Neural crest cell (in vitro differentiated cells): ENCODE measurements around the gene TLE2. TPM values are rescaled to one million over a fixed set of nuclear protein-coding genes. Genes with fewer than 3 reads are reported as not detected.
A peak's percentile ranks its signal among the peaks of the same experiment; 100 is the strongest.

Source experiments
- DNase-seq: peaks from one replicate; pipeline ENCODE4 v3.0.0; 2021; ENCODE audit warnings: low read depth, mixed read lengths, low spot score
- H3K27ac Mint-ChIP-seq: one replicate; pipeline ENCODE4 v1.8.0; 2021; ENCODE audit warnings: mild to moderate bottlenecking, mixed read lengths; ENCODE audit not compliant: unreplicated experiment
- H3K27me3 Mint-ChIP-seq: 2 replicates; pipeline ENCODE4 v1.8.0; 2021; ENCODE audit warnings: low read depth, mild to moderate bottlenecking, mixed read lengths
- H3K36me3 Mint-ChIP-seq: 2 replicates; pipeline ENCODE4 v1.8.0; 2021; ENCODE audit warnings: low read depth, mild to moderate bottlenecking, mixed read lengths
- H3K4me1 Mint-ChIP-seq: 2 replicates; pipeline ENCODE4 v1.8.0; 2021; ENCODE audit warnings: mixed read lengths
- H3K4me3 Mint-ChIP-seq: one replicate; pipeline ENCODE4 v1.8.0; 2021; ENCODE audit warnings: mild to moderate bottlenecking, mixed read lengths
- H3K9me3 Mint-ChIP-seq: 2 replicates; pipeline ENCODE4 v1.8.0; 2021; ENCODE audit warnings: mixed read lengths
- CTCF ChIP-seq: fragments of 200-600 bp; sonication (generic); conservative IDR thresholded peaks from 2 replicates; pipeline ENCODE4 v1.5.0; 2021; ENCODE audit warnings: antibody characterized with exemption, mild to moderate bottlenecking
- total RNA-seq: library from RNA; stranded (reverse); gene quantifications from 2 replicates; pipeline ENCODE4 v1.2.1, GENCODE V29; 2021

Gene TLE2
- total RNA-seq, 1 donor from 2014 or later = 1.4 TPM

- H3K36me3 Mint-ChIP-seq = no peaks in the 10 kb centered on the region
Measured at GRCh38 chr19:2986951-2987524, 42.0 kb downstream of the TLE2 start.

GRCh38 chr19:2984215-2984528, 44.9 kb downstream of the TLE2 start:
- Mint-ChIP-seq H3K27me3 (peaks cover 80% of the 10 kb centered on the region), H3K27ac (no peak overlapping the region)
- no peak for TF ChIP-seq CTCF

More at GRCh38 chr19:2986951-2987524, 42.0 kb downstream of the TLE2 start:
- peak overlapping the region; percentile 92 for H3K27ac Mint-ChIP-seq
- H3K27me3 Mint-ChIP-seq = peaks cover 63% of the 10 kb centered on the region
- DNase-seq = peak; percentile 69
- TF ChIP-seq CTCF = no peak
- peak overlapping the region; percentile 76 for H3K4me3 Mint-ChIP-seq
- H3K9me3 Mint-ChIP-seq = no peaks in the 10 kb centered on the region
- H3K4me1 Mint-ChIP-seq = peaks cover 27% of the 10 kb centered on the region

DNA sequence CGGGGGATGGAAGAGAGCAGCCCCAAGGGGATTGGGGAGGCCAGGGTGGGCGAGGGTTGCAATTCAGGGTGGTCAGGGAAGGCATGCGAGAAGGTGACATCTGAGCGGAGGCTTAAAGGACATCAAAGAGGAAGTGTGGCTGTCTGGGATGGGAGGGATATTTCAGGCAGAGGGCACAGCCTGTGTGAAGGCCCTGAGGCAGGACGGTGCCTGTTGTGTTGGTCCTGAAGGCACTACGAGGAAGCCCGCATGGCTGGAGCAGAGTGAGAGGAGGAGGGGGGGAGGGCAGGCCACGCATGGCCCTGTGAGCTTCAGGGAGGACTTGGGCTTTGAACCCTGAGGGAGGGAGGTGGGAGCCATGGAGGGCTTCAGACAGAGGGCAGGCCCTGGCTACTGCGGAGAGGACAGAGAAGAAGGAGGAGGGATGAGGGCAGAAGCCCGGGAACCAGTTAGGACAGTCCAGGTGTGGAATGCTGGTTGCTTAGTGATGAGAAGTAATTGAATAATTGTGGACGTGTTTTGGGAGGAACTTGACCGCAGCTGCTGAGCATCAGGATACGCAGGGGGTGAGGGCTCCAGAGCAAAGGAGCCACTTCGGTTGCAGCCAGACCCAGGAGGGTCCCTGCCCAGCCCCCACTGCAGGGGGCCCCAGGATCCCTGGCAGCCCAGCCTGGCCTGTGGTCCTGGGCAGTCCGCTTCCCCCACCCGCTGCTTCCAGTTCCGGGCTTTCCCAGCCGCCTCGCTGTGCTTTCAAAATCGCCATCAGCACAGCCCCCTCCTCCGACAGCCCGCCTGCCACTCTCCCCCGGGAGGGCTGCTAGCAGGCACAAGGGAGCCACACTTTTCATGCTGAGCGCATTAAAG, 45.5 kb downstream of the TLE2 start:
- no peak overlapping the region for H3K27ac Mint-ChIP-seq
- H3K36me3 Mint-ChIP-seq = no peaks in the 10 kb centered on the region
- H3K27me3 Mint-ChIP-seq = peaks cover 80% of the 10 kb centered on the region
- DNase-seq = peak; percentile 56
- peaks cover 33% of the 10 kb centered on the region for H3K4me1 Mint-ChIP-seq
- no peaks in the 10 kb centered on the region for H3K9me3 Mint-ChIP-seq
- peak overlapping the region; percentile 65 for H3K4me3 Mint-ChIP-seq
- no peak for TF ChIP-seq CTCF

More at GRCh38 chr19:2984215-2984528, 44.9 kb downstream of the TLE2 start:
- DNase-seq = no peak
- Mint-ChIP-seq H3K36me3 (no peaks in the 10 kb centered on the region), H3K4me1 (peaks cover 33% of the 10 kb centered on the region), H3K4me3 (peak overlapping the region; percentile 65), H3K9me3 (no peaks in the 10 kb centered on the region)

GRCh38 chr19:2982983-2983350, 46.1 kb downstream of the TLE2 start:
- H3K27me3 Mint-ChIP-seq = peaks cover 85% of the 10 kb centered on the region
- TF ChIP-seq CTCF = no peak

DNA sequence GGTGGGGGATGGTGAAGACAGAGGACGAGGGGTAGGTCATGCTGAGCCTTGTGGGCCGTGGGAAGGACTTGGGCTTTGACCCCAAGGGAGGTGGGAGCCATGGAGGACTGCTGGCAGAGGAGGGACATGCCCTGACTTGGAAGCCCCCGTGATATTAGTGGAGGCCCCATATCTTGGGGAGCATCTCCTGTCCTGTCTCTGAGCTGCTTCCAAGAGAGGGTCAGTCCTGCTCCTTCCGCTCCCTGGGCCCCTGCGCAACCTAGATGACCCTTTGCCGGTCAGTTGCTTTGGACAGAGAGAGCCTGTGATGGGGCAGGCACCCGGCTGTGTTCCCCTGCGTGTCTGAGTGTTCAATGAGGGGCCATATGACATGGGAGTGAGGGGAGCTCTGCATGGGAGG, 46.5 kb downstream of the TLE2 start:
- Mint-ChIP-seq H3K4me3 (peak overlapping the region; percentile 27), H3K27me3 (peaks cover 89% of the 10 kb centered on the region), H3K9me3 (no peaks in the 10 kb centered on the region), H3K4me1 (peaks cover 36% of the 10 kb centered on the region), H3K27ac (no peak overlapping the region), H3K36me3 (no peaks in the 10 kb centered on the region)
- no peak for TF ChIP-seq CTCF
- no peak for DNase-seq

More at GRCh38 chr19:2982983-2983350, 46.1 kb downstream of the TLE2 start:
- Mint-ChIP-seq H3K4me1 (peaks cover 33% of the 10 kb centered on the region), H3K9me3 (no peaks in the 10 kb centered on the region), H3K36me3 (no peaks in the 10 kb centered on the region), H3K27ac (no peak overlapping the region), H3K4me3 (peak overlapping the region; percentile 44)
- no peak for DNase-seq
